GM19239 (cell line): ENCODE data around the gene TRAPPC11.

ENCODE experiments used
- DNase-seq: peaks from one replicate; pipeline ENCODE4 v3.0.0; 2011; ENCODE audit warnings: low spot score; ENCODE audit not compliant: insufficient read length
- FAIRE-seq: peaks from 2 replicates; lab custom pipeline; 2011; peaks lifted over from hg19 to GRCh38; lab: Jason Lieb, UNC

Gene TRAPPC11

GRCh38 chr4:183636923-183637322 lies 22.2 kb upstream of the TRAPPC11 start:
- DNase-seq (no peak), FAIRE-seq (no peak)

GRCh38 chr4:183637461-183637860 lies 21.6 kb upstream of the TRAPPC11 start:
- DNase-seq (no peak), FAIRE-seq (no peak)

- DNase-seq (no peak), FAIRE-seq (no peak)
Observed at GRCh38 chr4:183638436-183638835, 20.7 kb upstream of the TRAPPC11 start.

- no peak for FAIRE-seq
- no peak for DNase-seq
Observed at GRCh38 chr4:183639291-183639690, 19.8 kb upstream of the TRAPPC11 start.

- no peak for DNase-seq
- no peak for FAIRE-seq
Observed at GRCh38 chr4:183645326-183645725, 13.8 kb upstream of the TRAPPC11 start.

GRCh38 chr4:183657564-183657963 lies 1.5 kb upstream of the TRAPPC11 start:
- DNase-seq (no peak), FAIRE-seq (no peak)

GRCh38 chr4:183658362-183659028 lies 598 bp upstream of the TRAPPC11 start:
- peak; percentile 14 for FAIRE-seq
- DNase-seq, result peak; percentile 12

- no peak for FAIRE-seq
Observed at GRCh38 chr4:183659872-183660242, 764 bp downstream of the TRAPPC11 start.

GRCh38 chr4:183666088-183666487 lies 7.0 kb downstream of the TRAPPC11 start:
- FAIRE-seq, result no peak
- DNase-seq, result no peak

More at GRCh38 chr4:183659872-183660242, 764 bp downstream of the TRAPPC11 start:
- DNase-seq, result no peak

- FAIRE-seq, result no peak
- no peak for DNase-seq
Observed at GRCh38 chr4:183670251-183670650, 11.2 kb downstream of the TRAPPC11 start.

- DNase-seq (no peak), FAIRE-seq (no peak)
Observed at GRCh38 chr4:183670960-183671555, 12.0 kb downstream of the TRAPPC11 start.

GRCh38 chr4:183674153-183674552 lies 15.1 kb downstream of the TRAPPC11 start:
- DNase-seq, result no peak
- no peak for FAIRE-seq

- DNase-seq (no peak), FAIRE-seq (peak; percentile 4)
Observed at GRCh38 chr4:183675625-183676024, 16.5 kb downstream of the TRAPPC11 start.

GRCh38 chr4:183681119-183681518 lies 22.0 kb downstream of the TRAPPC11 start:
- no peak for DNase-seq
- FAIRE-seq, result no peak

- no peak for FAIRE-seq
Observed at GRCh38 chr4:183686461-183686860, 27.4 kb downstream of the TRAPPC11 start.

GRCh38 chr4:183688216-183688615 lies 29.1 kb downstream of the TRAPPC11 start:
- DNase-seq (no peak), FAIRE-seq (no peak)

More at GRCh38 chr4:183686461-183686860, 27.4 kb downstream of the TRAPPC11 start:
- no peak for DNase-seq

- no peak for FAIRE-seq
- no peak for DNase-seq
Observed at GRCh38 chr4:183691006-183691405, 31.9 kb downstream of the TRAPPC11 start.

- FAIRE-seq, result no peak
Observed at GRCh38 chr4:183691897-183692296, 32.8 kb downstream of the TRAPPC11 start.

GRCh38 chr4:183698909-183699308 lies 39.8 kb downstream of the TRAPPC11 start:
- no peak for DNase-seq
- FAIRE-seq, result no peak

More at GRCh38 chr4:183691897-183692296, 32.8 kb downstream of the TRAPPC11 start:
- no peak for DNase-seq

- no peak for FAIRE-seq
- DNase-seq, result no peak
Observed at GRCh38 chr4:183700407-183700806, 41.3 kb downstream of the TRAPPC11 start.

GRCh38 chr4:183702492-183702891 lies 43.4 kb downstream of the TRAPPC11 start:
- FAIRE-seq (no peak), DNase-seq (no peak)

- FAIRE-seq, result no peak
- DNase-seq, result no peak
Observed at GRCh38 chr4:183714626-183715025, 55.5 kb downstream of the TRAPPC11 start.
